ENCODE data around the gene NHERF1.

- TF ChIP-seq CTCF (IDR thresholded peaks at IDR 0.05) (no peak), POLR2A (IDR thresholded peaks at IDR 0.05; ENCODE audit: low read depth) (no peak), POLR2AphosphoS5 (IDR thresholded peaks at IDR 0.05) (no peak)
These were observed 9.8 kb downstream of the NHERF1 start for GRCh38 chr17:74757931-74758847.
